Neural cell (in vitro differentiated cells): ENCODE data around the gene ANKS1A. TPM values are rescaled to one million over a fixed set of nuclear protein-coding genes. Genes with fewer than 3 reads are reported as not detected.

Experiments
- H2AFZ ChIP-seq: fragments of 200-600, 300-800 bp; sonication (generic), shearing (Covaris generic); 2 replicates; pipeline ENCODE4 v1.6.0; 2014; ENCODE audit warnings: low read depth, mild to moderate bottlenecking, antibody characterized with exemption, low read length, moderate library complexity
- H3F3A ChIP-seq: fragments of 200-600 bp; shearing (Covaris generic); 2 replicates; pipeline ENCODE4 v1.6.1; 2016; ENCODE audit warnings: mild to moderate bottlenecking, moderate library complexity, mixed read lengths, antibody characterized with exemption, low read length; ENCODE audit not compliant: insufficient read depth, poor library complexity, severe bottlenecking
- H3K27ac ChIP-seq: fragments of 200-600, 300-800 bp; sonication (generic), shearing (Covaris generic); 2 replicates; pipeline ENCODE4 v1.5.1; 2014; ENCODE audit warnings: mild to moderate bottlenecking, low read length, moderate library complexity
- H3K27me3 ChIP-seq: fragments of 300-800, 200-600 bp; sonication (generic), shearing (Covaris generic); 2 replicates; pipeline ENCODE4 v1.6.0; 2014; ENCODE audit warnings: mild to moderate bottlenecking, low read depth, low read length, moderate library complexity; ENCODE audit not compliant: insufficient read depth
- H3K36me3 ChIP-seq: fragments of 300-800, 200-600 bp; sonication (generic), shearing (Covaris generic); 2 replicates; pipeline ENCODE4 v1.5.1; 2014; ENCODE audit warnings: mild to moderate bottlenecking, antibody characterized with exemption, low read length, moderate library complexity; ENCODE audit not compliant: insufficient read depth
- H3K4me2 ChIP-seq: fragments of 300-800, 200-600 bp; sonication (generic), shearing (Covaris generic); 2 replicates; pipeline ENCODE4 v1.6.0; 2014; ENCODE audit warnings: mild to moderate bottlenecking, low read length
- H3K4me3 ChIP-seq: fragments of 300-800, 200-600 bp; sonication (generic), shearing (Covaris generic); 2 replicates; pipeline ENCODE4 v1.5.1; 2014; ENCODE audit warnings: mild to moderate bottlenecking, low read length, moderate library complexity
- H3K79me2 ChIP-seq: fragments of 200-600 bp; shearing (Covaris generic); replicated peaks from 2 replicates; pipeline ENCODE4 v1.6.0; 2014; ENCODE audit warnings: mild to moderate bottlenecking, low read length, moderate library complexity; ENCODE audit not compliant: insufficient read depth
- H3K9ac ChIP-seq: fragments of 300-800, 200-600 bp; sonication (generic), shearing (Covaris generic); 2 replicates; pipeline ENCODE4 v1.6.1; 2016; ENCODE audit warnings: mild to moderate bottlenecking, low read length, mixed read lengths
- H3K9me2 ChIP-seq: fragments of 200-600 bp; shearing (Covaris generic); 2 replicates; pipeline ENCODE4 v1.6.1; 2016; ENCODE audit warnings: mild to moderate bottlenecking, low read length, mixed read lengths; ENCODE audit not compliant: insufficient read depth
- H3K9me3 ChIP-seq: fragments of 200-600, 300-800 bp; sonication (generic), shearing (Covaris generic); 2 replicates; pipeline ENCODE4 v1.6.1; 2016; ENCODE audit warnings: mild to moderate bottlenecking, mixed run types, low read length, moderate library complexity, mixed read lengths
- H4K20me1 ChIP-seq: fragments of 200-600 bp; shearing (Covaris generic); 2 replicates; pipeline ENCODE4 v1.6.1; 2016; ENCODE audit warnings: mild to moderate bottlenecking, mixed run types; ENCODE audit not compliant: insufficient read depth
- CTCF ChIP-seq: fragments of 450-650 bp; IDR thresholded peaks from 2 replicates; pipeline ENCODE4 v1.5.1; 2014; ENCODE audit warnings: antibody characterized with exemption, mild to moderate bottlenecking, moderate library complexity; ENCODE audit not compliant: poor library complexity, severe bottlenecking
- EP300 ChIP-seq: fragments of 450-650 bp; conservative IDR thresholded peaks from 2 replicates; pipeline ENCODE4 v1.6.1; 2014; ENCODE audit warnings: antibody characterized with exemption, mild to moderate bottlenecking, moderate library complexity; ENCODE audit not compliant: poor library complexity, severe bottlenecking
- EZH2 ChIP-seq: fragments of 200-600, 300-800 bp; shearing (Covaris generic), sonication (generic); IDR thresholded peaks from 2 replicates; pipeline ENCODE4 v1.6.1; 2014; ENCODE audit warnings: antibody characterized with exemption, low read length, borderline replicate concordance, mild to moderate bottlenecking; ENCODE audit not compliant: insufficient read depth, poor library complexity, severe bottlenecking
- MXI1 ChIP-seq: fragments of 450-650 bp; conservative IDR thresholded peaks from 2 replicates; pipeline ENCODE4 v1.6.1; 2014; ENCODE audit warnings: antibody characterized with exemption, mild to moderate bottlenecking; ENCODE audit not compliant: poor library complexity, severe bottlenecking
- POLR2AphosphoS5 ChIP-seq: IDR thresholded peaks from 2 replicates; pipeline ENCODE4 v1.6.1; 2012
- RAD21 ChIP-seq: fragments of 450-650 bp; conservative IDR thresholded peaks from 2 replicates; pipeline ENCODE4 v1.6.1; 2014; ENCODE audit warnings: antibody characterized with exemption, mild to moderate bottlenecking, moderate library complexity
- REST ChIP-seq: IDR thresholded peaks from 2 replicates; pipeline ENCODE4 v1.6.1; 2012; ENCODE audit warnings: borderline replicate concordance
- SMC3 ChIP-seq: fragments of 450-650 bp; conservative IDR thresholded peaks from 2 replicates; pipeline ENCODE4 v1.6.1; 2014; ENCODE audit warnings: antibody characterized with exemption, mild to moderate bottlenecking, moderate library complexity; ENCODE audit not compliant: poor library complexity
- TAF1 ChIP-seq: IDR thresholded peaks from 2 replicates; pipeline ENCODE4 v1.6.1; 2012; ENCODE audit warnings: low read depth
- polyA plus RNA-seq: library from polyadenylated mRNA; depleted of rRNA; stranded (reverse); fragments of >200 nt; gene quantifications from 2 replicates; pipeline ENCODE4 v1.2.3, GENCODE V29; 2014

Gene ANKS1A
- polyA plus RNA-seq, 1 donor from 2014 or later: 22.6 TPM

GRCh38 chr6:34953061-34954025 lies 64.3 kb downstream of the ANKS1A start:
- no peak overlapping the region for H3K9ac ChIP-seq
- no peak overlapping the region for H2AFZ ChIP-seq
- H3K36me3 ChIP-seq: no peaks in the 10 kb centered on the region
- H3K27ac ChIP-seq: no peak overlapping the region
- H3K4me2 ChIP-seq: no peak overlapping the region
- peaks cover 5% of the 10 kb centered on the region for H3F3A ChIP-seq
- no peaks in the 10 kb centered on the region for H3K79me2 ChIP-seq
- no peaks in the 10 kb centered on the region for H3K9me2 ChIP-seq
- no peaks in the 10 kb centered on the region for H3K27me3 ChIP-seq
- no peaks in the 10 kb centered on the region for H4K20me1 ChIP-seq
- H3K4me3 ChIP-seq: no peak overlapping the region
- TF ChIP-seq TAF1: no peak
- no peak for TF ChIP-seq RAD21
- TF ChIP-seq POLR2AphosphoS5: no peak
- no peak for TF ChIP-seq MXI1
- TF ChIP-seq EP300: no peak
- no peak for TF ChIP-seq CTCF
- no peak for TF ChIP-seq SMC3
- TF ChIP-seq REST: no peak
- TF ChIP-seq EZH2: no peak
- H3K9me3 ChIP-seq: no peaks in the 10 kb centered on the region

- Histone ChIP-seq H3K27me3 (no peaks in the 10 kb centered on the region), H3K79me2 (no peaks in the 10 kb centered on the region), H3K9me2 (no peaks in the 10 kb centered on the region)
These were observed 66.4 kb downstream of the ANKS1A start for GRCh38 chr6:34955442-34955841.

More at GRCh38 chr6:34955442-34955841, 66.4 kb downstream of the ANKS1A start:
- Histone ChIP-seq H4K20me1 (no peaks in the 10 kb centered on the region), H3K9ac (no peak overlapping the region), H3K36me3 (no peaks in the 10 kb centered on the region), H3K4me2 (no peak overlapping the region), H2AFZ (no peak overlapping the region), H3F3A (peaks cover 5% of the 10 kb centered on the region), H3K4me3 (no peak overlapping the region), H3K27ac (no peak overlapping the region), H3K9me3 (no peaks in the 10 kb centered on the region)
- no peak for TF ChIP-seq TAF1
- TF ChIP-seq POLR2AphosphoS5: no peak
- no peak for TF ChIP-seq EP300
- TF ChIP-seq REST: no peak
- TF ChIP-seq MXI1: no peak
- TF ChIP-seq CTCF: no peak
